ENCODE data around the gene DCTN4. TPM values are rescaled to one million over a fixed set of nuclear protein-coding genes. Genes with fewer than 3 reads are reported as not detected.

The DCTN4 gene
- total RNA-seq, 2 experiments from 2014 or later, result 12.6 to 22.4 TPM

GRCh38 chr5:150674341-150674821 is 84.4 kb downstream of the DCTN4 start:
- POLR2A ChIA-PET, result interaction anchor here (0.6 kb wide), 1 partner anchor 65 kb away, joined by 5 read pairs; no protein-coding TSS in a partner anchor
- no peaks in the 10 kb centered on the region for H4K20me1 ChIP-seq (ENCODE audit: insufficient read depth, low read length)

GRCh38 chr5:150672884-150673275 is 85.9 kb downstream of the DCTN4 start:
- TF ChIP-seq CTCF (conservative IDR thresholded peaks at IDR 0.05; ENCODE audit: low read length) (no peak), EZH2phosphoT487 (IDR thresholded peaks at IDR 0.05; ENCODE audit: borderline replicate concordance, low read depth, low read length) (no peak)
- intact Hi-C loops (cut with micrococcal nuclease; ENCODE audit: unreplicated experiment), result no loop called here
- DNase-seq (ENCODE audit: low spot score), result no peak
- ChIA-PET POLR2A (no interaction called here), CTCF (ENCODE audit: unreplicated experiment) (no interaction called here)
- Histone ChIP-seq H3K27ac (ENCODE audit: low read depth, low read length, poor library complexity, severe bottlenecking) (no peak overlapping the region), H4K20me1 (ENCODE audit: insufficient read depth, low read length) (no peaks in the 10 kb centered on the region), H3K4me3 (ENCODE audit: low read depth, low read length, poor library complexity, severe bottlenecking) (no peak overlapping the region), H3K9me3 (ENCODE audit: low read length) (no peaks in the 10 kb centered on the region), H3K4me1 (ENCODE audit: insufficient read depth, low read length, poor library complexity, severe bottlenecking) (no peaks in the 10 kb centered on the region), H3K4me2 (ENCODE audit: low read length) (no peak overlapping the region), H3K36me3 (ENCODE audit: insufficient read depth, low read length) (no peaks in the 10 kb centered on the region), H3K9me2 (ENCODE audit: insufficient read depth, low read length) (no peaks in the 10 kb centered on the region), H3K79me2 (ENCODE audit: insufficient read depth, low read depth, low read length) (no peaks in the 10 kb centered on the region), H2AFZ (ENCODE audit: low read length) (no peak overlapping the region)
- BruUV-seq (replicated peaks), result no TSS peak

More at GRCh38 chr5:150674341-150674821, 84.4 kb downstream of the DCTN4 start:
- Histone ChIP-seq H3K9me3 (ENCODE audit: low read length) (no peaks in the 10 kb centered on the region), H3K79me2 (ENCODE audit: insufficient read depth, low read depth, low read length) (no peaks in the 10 kb centered on the region), H2AFZ (ENCODE audit: low read length) (no peak overlapping the region), H3K9me2 (ENCODE audit: insufficient read depth, low read length) (no peaks in the 10 kb centered on the region), H3K4me3 (ENCODE audit: low read depth, low read length, poor library complexity, severe bottlenecking) (no peak overlapping the region), H3K4me1 (ENCODE audit: insufficient read depth, low read length, poor library complexity, severe bottlenecking) (no peaks in the 10 kb centered on the region), H3K4me2 (ENCODE audit: low read length) (no peak overlapping the region), H3K36me3 (ENCODE audit: insufficient read depth, low read length) (no peaks in the 10 kb centered on the region), H3K27ac (ENCODE audit: low read depth, low read length, poor library complexity, severe bottlenecking) (no peak overlapping the region)
- CTCF ChIA-PET (ENCODE audit: unreplicated experiment), result no interaction called here
- TF ChIP-seq CTCF (conservative IDR thresholded peaks at IDR 0.05; ENCODE audit: low read length) (no peak), EZH2phosphoT487 (IDR thresholded peaks at IDR 0.05; ENCODE audit: borderline replicate concordance, low read depth, low read length) (no peak)
- no TSS peak for BruUV-seq (replicated peaks)
- no peak for DNase-seq (ENCODE audit: low spot score)
- intact Hi-C loops (cut with micrococcal nuclease; ENCODE audit: unreplicated experiment), result no loop called here

- BruUV-seq (replicated peaks), result no TSS peak
- Histone ChIP-seq H3K9me2 (ENCODE audit: insufficient read depth, low read length) (no peaks in the 10 kb centered on the region), H4K20me1 (ENCODE audit: insufficient read depth, low read length) (no peaks in the 10 kb centered on the region), H3K36me3 (ENCODE audit: insufficient read depth, low read length) (no peaks in the 10 kb centered on the region), H3K4me2 (ENCODE audit: low read length) (no peak overlapping the region), H3K9me3 (ENCODE audit: low read length) (no peaks in the 10 kb centered on the region), H2AFZ (ENCODE audit: low read length) (no peak overlapping the region), H3K27ac (ENCODE audit: low read depth, low read length, poor library complexity, severe bottlenecking) (no peak overlapping the region), H3K4me1 (ENCODE audit: insufficient read depth, low read length, poor library complexity, severe bottlenecking) (no peaks in the 10 kb centered on the region), H3K79me2 (ENCODE audit: insufficient read depth, low read depth, low read length) (no peaks in the 10 kb centered on the region), H3K4me3 (ENCODE audit: low read depth, low read length, poor library complexity, severe bottlenecking) (no peak overlapping the region)
- TF ChIP-seq EZH2phosphoT487 (IDR thresholded peaks at IDR 0.05; ENCODE audit: borderline replicate concordance, low read depth, low read length) (no peak), CTCF (conservative IDR thresholded peaks at IDR 0.05; ENCODE audit: low read length) (no peak)
- POLR2A ChIA-PET, result no interaction called here
- DNase-seq (ENCODE audit: low spot score), result no peak
- intact Hi-C loops (cut with micrococcal nuclease; ENCODE audit: unreplicated experiment), result no loop called here
- CTCF ChIA-PET (ENCODE audit: unreplicated experiment), result no interaction called here
These were observed 86.5 kb downstream of the DCTN4 start for GRCh38 chr5:150672237-150672883.
